DMS79 (cell line): Measurements from ENCODE around the gene RAPGEF5.

Experiments used
- DNase-seq: peaks from one replicate; lab custom pipeline; 2025; lab: John Stamatoyannopoulos, UW

RAPGEF5 gene

DNA sequence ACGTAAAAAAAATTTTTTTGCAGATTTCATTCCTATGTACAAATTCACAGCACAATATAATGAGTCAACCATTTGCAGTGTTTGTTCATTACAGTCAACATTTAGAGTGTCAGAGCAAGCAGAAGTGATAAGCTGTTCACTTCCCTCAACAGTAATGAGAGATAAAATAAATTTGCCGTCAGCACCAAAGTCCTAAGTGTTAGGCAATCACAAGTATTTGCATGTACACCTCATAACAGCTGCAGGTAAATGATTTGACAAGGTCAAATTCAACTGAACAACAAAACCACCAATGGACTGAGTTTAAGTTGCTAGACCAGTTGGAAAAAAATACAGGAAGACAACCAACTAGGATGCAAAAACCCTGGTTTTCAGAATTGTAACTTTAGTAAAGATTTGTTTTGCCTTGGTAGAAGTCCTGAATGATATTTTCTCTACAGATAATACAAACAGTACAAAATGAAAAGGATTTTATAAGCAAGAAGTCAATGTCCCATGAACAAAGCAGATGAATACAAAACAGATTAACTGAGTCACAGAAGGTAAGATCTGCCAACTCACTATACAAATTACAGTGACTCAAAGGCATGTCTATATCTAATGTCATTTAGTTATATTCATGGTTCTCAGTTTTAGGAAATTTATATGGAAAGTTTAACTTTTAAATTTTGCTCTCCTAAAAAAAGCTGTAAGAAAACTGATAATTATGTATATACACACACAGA is 10.4 kb downstream of the RAPGEF5 start:
- no peak for DNase-seq

DNA sequence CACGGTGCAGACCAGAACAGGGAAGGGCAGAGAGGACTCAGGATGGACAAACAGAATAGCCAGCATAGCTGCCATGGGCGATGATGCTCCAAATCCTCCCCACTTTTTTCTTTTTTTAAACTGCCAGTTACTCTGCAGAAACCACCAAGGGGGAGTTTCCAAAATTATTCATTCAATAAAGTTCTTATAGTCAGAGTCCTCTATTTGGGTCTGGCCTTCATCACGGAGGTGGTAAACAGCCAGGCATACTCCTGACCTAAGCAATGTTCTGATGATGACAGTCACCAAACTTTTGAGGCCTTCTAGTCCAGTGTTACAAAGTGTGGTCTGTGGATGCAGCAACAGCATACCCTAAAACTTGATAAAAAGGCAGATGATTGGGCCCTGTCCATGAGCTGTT is 12.3 kb downstream of the RAPGEF5 start:
- no peak for DNase-seq

DNA sequence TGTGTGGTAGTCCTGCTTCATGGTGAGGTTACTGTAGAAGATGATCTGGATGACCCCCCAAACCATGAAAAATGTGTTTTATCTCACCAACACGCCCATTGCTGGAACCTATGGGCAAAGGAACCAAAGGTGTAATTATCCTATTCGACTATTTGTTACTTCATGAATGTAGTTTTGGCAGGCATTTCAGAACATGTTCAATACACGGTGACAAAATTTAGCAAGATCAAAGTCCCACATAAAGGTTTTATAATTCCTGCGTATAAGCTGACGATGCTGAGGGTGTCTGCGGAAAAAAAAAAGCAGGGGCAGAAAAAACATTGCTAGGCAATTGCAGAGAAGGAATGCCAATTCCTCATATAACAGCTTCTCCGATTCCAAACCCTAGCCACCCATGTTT is 13.3 kb downstream of the RAPGEF5 start:
- DNase-seq: no peak

DNA sequence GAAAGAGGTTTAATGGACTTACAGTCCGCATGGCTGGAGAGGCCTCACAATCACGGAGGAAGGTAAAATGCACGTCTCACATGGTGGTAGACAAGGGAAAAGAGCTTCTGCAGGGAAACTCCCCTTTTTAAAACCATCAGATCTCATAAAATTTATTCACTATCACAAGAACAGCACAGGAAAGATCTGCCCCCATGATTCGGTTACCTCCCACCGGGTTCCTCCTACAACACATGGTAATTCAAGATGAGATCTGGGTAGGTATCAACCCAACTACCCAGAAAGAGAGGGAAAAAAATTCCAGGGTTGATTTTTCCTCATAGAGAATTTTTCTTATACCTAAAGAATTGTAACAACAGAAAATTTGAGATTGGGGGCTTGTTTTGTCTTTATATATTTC is 13.9 kb downstream of the RAPGEF5 start:
- DNase-seq: no peak

DNA sequence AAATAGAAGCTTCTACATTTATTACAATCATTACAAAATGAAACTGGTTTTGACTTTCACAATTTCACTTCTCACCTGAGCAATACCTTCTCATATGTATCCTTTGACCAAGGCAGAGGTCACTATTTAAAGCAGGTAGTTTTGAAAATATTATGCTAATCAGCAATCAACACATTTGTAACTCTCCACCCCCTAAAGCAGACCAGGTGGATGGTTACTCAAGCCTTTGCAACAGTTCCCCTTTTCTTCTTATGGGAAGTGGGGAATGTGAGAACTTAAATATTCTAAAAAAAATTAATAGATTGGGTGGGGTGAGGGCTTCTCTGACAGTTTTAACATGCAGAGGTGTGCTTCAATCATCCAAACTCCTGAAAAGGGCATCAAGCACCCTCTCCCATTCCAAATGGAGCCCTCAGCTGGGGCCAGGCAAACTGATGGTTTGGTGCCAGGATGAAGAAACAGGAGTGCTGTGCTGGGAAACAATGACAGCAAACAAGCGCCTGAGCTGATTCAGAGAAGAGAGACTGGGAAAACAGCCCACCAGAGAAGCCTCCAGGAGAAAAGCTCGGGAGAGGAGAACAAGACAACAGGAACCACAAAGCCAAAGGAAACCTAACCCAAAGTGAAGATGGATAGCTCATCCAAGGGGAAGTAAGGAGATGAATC is 17.1 kb downstream of the RAPGEF5 start:
- DNase-seq: no peak

DNA sequence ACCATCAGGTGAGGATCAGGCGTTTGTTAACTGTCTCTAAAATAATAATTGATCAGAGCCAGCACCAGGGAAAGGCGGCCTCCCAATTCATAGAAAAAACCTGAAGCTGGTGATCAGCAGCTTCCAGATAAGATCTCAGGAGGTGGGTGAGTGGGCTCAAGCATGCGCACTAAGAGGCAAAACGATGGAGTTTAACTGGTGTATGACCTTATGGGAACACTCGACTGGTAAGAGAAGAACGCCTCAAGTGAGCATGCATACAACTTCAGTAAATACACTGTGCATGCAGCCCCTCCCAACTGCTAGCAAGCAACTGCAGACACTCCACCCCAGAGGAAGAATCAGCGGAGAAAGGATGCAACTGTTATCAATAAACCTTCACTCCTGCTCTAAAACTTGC is 18.1 kb downstream of the RAPGEF5 start:
- DNase-seq: peak; percentile 29

DNA sequence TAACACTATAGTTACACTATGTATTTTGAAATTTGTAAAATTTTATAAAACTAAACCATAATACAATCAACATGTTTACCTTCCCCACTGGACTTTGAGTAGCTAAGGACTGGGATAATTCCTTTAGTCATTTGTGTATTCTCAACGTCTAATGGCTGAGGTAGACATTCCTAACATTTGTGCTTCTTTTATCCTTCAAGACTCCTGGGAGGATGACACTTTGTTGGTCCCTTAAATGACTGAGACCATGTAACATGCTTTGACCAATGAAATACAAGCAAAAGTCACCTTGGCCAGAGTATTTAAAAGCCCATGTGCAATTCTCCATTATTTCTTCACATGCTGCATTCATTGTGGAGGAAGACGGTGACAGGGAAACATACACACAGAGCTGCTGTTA is 18.5 kb downstream of the RAPGEF5 start:
- no peak for DNase-seq

DNA sequence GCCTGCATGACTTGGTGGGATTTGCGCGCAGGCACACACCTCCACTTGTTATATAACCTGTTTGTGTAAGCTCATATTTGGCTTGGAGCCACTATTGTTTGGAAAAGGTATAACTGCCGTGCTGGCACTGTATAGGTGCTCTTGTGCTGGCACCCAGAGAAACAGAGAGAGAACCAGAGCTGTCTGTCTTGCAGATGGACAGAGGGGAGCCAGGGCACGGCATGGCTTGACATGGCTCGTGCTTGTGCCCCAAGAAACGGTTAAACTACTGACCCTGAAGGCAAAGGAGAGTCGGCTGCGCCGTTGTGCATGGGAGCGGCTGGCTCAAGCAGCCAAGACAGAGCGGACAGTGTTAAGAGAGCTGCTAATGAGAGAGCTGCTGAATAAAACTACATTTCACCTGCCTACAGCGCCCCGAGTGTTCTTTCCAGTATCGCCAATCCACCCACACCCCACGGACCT is 23.2 kb downstream of the RAPGEF5 start:
- no peak for DNase-seq

DNA sequence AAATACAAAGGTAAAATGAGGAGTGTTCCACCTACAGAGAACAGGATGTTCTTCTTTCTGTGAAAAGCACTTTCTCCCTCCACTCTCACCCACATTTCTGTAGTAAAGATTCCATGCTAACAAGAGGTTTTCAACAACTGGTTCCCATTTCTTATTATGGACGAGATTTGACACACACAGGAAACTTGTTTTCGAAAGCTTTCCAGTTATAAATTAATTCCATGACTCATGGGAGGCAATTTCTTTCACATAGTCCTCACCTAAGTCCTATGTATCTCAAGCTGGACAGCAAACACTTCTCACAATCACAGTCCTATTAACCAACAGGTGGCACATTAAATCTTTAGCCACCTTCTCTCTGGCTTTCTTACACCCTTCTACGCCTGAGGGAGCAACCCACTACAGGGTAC is 24.5 kb downstream of the RAPGEF5 start:
- no peak for DNase-seq

DNA sequence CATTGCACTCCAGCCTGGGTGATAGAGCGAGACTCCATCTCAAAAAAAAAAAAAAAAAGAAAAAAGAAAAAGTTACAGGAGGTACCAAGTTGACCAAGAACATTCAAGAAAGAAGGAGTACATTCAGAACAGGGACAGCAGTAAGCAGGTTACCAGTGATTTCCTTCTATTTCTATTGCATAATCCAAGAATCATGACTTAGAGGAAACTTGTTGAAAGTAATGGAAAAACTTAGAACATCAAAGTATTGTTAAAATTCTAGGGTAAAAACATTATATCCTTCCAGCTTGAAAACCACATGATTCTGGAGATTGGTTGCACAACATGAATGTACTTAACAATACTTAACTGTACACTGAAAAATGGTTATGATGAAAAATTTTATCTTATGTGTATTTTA is 25.2 kb downstream of the RAPGEF5 start:
- no peak for DNase-seq

DNA sequence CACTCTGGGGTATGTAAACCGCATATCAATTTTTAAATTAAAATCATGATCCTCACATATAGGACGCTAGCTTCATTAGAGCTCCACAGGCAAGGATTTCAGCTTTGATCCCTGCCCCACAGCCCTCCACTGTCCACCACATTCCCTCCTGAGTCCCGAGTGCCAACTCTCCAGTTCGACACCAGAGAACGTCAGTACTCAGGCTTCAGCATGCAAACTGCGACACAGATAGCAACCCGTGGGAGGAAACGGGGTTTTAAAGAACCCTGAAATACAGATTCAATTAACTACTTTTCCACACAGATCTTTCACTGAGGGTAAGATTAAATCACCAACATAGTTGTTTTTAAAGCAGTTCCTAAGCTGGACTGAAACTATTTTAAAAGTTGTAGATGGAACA is 26.1 kb downstream of the RAPGEF5 start:
- DNase-seq: no peak

DNA sequence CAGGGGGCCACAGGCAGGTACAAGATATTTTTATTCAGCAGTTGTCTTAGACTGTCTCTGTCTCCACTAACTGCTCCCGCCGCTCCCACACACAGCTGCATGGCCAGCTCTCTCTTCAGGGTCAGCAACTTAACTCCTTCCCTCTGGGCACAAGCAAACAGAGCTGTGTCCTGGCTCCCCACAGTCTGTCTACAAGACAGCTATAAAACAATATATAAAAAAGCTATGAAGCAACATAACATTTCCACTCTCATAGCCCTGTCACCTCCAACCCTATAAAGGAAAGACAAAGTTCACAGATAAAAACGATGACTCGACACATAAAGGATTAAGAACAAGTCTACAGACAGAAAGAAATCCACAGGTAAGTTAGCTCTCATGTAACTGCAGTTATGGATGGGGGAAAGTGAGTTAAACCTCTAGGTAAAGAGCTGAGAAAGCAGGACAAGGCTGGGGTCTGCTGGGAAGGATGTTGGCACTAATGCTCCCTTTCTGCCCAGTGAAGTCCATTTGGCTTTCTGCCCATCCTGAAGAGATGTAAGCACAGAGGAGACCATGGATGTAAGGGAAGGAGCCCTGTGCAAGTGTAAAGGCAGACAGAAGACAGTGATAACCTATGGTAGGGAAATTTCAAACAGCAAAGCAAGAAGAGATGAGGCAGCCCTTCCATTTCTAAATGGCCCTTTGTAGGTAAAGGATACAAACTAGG is 27.0 kb downstream of the RAPGEF5 start:
- DNase-seq: no peak

DNA sequence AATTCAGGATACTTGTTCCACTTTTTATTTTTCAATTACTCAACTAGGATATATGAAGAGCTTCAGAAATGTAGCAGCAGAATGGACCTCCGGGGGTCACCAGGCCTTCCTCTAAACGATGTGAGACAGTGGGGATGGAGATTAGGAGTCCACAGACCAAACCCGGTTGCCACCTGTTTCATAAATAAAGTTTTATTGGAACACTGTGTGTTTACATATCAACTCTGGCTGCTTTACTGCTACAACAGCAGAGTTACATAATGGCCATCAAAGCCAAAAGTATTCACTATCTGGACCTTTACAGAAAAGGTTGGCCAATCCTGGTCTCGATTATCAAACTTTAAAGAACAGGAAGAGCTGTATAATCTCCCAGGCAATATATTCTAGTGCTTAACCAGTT is 30.8 kb downstream of the RAPGEF5 start:
- no peak for DNase-seq

DNA sequence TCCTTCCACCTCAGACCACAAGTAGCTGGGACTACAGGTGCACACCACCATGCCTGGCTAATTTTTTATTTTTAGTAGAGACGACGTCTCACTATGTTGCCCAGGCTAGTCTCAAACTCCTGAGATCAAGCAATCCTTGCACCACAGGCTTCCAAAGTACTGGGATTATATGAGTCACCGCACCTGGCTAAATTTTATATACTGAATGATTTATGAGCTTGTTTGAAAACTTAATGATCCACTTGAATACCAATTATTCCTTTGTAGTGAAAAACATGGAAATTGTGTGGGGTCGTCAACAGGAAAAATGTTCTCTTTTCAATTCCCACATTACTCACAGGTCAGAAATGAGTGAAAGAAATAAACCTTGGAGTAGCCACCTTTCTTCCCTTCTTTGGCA is 31.3 kb downstream of the RAPGEF5 start:
- no peak for DNase-seq

DNA sequence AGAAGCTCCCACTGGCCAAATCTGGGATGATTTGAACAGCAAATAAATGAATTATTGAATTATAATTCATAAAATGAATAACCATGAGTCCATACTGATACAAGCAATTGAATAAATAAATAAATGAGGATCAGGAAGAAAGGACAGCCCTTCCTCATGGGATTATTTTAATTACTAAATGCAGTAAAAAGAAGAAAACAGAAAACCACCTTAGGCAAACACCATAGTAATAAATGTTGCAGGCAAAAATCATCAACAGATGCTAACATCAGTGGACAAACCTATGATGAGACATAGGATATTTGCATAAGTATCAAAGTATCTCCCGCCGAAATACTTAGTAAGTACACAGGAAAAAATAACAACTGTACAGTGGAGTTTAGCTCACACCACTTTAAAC is 33.2 kb downstream of the RAPGEF5 start:
- DNase-seq: no peak

DNA sequence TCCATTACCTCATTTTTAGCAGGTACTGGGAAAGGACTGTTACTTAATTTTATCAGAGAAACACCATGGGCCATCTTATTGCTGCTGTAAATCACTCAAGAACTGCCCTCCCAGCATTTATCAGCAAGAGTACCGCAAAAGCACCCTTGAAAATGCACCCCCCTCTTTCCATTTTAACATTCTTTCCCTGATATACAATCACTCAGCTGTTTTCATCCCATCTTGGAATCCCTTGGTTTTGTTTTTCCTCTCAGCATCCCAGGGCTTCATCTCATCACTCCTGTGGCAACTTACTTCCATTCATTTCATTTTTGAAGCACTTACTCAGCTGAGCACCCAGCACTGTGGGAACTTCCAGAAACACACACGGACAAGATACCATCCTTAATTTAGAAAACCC is 36.5 kb downstream of the RAPGEF5 start:
- no peak for DNase-seq

DNA sequence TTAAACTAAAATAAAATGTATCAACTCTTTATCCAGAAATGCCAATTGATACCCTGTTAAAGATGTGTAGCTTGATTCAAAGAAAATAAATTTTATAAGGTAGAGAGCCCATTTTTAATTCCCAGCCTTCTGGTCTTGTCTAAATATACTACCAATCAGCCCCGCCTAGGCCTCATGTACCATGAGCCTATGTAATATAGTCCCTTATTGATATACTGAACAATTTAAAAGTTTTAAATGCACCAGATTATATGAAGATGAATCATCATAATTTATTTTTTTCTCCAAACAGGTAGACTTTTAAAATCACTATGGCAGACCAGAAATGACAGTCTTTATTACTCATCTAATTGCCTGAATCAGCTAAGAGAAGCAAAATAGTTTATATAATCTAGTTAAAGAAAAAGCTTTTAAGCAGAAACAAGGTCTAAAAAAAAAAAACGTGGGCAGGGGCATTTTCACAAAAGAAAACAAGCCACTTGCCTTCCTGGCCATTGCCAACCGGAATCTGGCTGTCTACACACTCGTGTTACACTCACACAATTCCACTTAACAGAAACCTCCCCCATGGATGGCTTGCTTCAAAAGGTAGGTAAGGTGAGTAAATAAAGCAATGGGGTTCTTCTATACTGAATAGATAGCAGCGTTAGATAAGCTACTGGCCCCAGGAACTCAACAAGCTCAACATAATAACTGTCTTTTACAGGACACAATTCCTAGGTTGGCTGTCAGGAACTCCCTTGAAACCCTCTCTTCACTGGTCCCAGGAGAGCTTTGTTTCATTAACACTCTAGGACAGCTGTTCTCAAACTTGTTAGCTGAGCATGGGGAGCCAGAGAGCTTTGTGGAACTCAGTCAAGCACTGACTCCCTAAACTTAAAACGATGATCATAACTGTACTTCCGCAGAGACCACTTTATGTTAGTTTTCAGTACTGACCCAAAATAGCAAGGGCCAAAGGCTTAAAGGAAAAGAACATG is 37.2 kb downstream of the RAPGEF5 start:
- peak; percentile 22 for DNase-seq

DNA sequence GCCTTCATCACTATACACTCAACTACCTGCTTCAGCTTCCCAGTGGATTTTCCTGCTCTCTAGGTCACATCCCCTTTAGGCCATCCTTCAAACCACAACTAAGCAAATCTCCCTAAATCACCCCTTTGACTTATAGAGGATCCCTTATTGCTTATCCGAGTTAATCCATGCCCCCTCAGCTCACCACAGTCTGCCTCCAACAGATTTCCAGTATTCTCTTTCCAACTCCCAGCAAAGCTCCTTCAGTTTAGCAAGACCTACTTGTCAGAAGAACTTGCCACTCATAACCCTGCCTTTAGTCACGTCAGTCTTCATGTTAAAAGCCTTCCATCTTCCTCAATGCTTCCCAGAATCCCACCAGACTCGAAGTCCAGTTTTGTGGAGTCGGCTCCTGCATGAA is 38.6 kb downstream of the RAPGEF5 start:
- no peak for DNase-seq

DNA sequence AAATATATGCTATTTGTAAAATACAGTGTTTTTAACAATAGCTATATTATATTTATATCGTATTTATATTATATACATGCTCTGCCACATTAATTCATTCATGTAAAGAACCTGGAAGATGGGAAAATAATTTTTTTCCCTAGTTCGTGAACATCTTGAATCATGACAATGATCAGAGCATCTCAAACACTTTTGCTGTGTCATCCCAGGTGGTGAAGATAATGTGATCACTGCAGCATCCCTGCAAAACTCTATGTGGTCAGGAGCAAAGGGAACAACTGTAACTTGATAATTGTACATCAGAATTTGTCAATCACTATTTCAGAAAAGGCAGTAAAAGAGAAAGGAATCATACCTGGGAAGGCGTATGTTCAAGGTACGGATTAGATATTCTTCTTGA is 39.3 kb downstream of the RAPGEF5 start:
- DNase-seq: no peak

DNA sequence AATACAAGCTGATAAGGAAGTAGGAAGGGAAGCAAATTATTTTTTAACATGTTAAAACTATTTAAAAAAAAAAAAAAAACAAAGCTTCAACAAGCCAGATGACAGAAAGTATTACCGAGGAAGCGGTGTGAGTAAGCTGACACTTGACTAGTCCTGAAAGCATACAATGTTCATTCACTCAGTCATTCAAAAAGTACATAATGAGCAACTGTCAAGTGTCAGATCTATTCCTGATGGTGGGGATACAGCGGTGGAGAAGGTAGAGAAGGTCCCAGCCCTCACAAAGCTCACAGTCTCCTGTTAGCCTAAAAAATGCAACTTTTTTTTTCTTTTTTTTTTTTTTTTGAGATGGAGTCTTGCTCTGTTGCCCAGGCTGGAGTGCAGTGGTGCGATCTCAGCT is 40.0 kb downstream of the RAPGEF5 start:
- DNase-seq: no peak

DNA sequence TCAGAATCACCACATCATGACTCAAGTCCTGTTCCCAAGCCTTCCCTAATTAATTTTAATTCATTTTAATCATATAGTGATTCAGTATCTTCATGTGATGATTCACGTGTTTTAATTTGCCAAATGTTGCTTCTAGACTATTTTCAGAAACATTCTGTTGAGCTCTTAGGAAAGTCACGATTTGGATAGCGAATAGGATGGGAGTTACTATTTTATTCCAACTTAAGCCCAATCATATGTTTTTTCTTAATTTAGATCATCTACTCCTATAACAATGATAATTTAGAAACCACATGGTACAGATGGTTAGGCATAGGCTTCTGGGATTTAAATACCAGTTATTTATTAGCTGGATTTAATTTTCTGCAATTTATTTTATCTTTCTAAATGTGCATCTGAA is 49.1 kb downstream of the RAPGEF5 start:
- no peak for DNase-seq

DNA sequence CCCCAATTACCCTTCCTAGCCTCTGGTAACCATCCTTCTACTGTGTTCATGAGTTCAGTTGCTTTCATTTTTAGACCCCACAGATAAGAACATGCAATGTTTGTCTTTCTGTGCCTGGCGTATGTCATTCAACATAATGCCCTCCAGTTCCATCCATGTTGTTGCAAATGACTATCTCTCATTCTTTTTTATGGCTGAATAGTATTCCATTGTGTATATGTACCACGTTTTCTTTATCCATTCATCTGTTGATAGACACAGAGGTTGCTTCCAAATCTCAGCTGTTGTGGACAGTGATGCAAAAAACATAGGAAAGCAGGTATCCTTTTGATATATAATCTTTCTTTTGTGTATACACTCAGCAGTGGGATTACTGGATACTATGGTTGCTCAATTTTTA is 51.2 kb downstream of the RAPGEF5 start:
- DNase-seq: no peak
